Rectal smooth muscle tissue (tissue), 1 donor: ENCODE measurements around the gene JSRP1.

ENCODE experiments used
- H3K27ac ChIP-seq: one replicate; pipeline ENCODE4 v1.7.0; 2013; ENCODE audit warnings: low read depth, low read length, inconsistent platforms
- H3K27me3 ChIP-seq: one replicate; pipeline ENCODE4 v1.7.0; 2013; ENCODE audit warnings: low read length; ENCODE audit not compliant: control insufficient read depth, insufficient read depth
- H3K36me3 ChIP-seq: one replicate; pipeline ENCODE4 v1.7.0; 2013; ENCODE audit warnings: low read length; ENCODE audit not compliant: control insufficient read depth, insufficient read depth
- H3K4me1 ChIP-seq: one replicate; pipeline ENCODE4 v1.7.0; 2013; ENCODE audit warnings: low read length; ENCODE audit not compliant: control insufficient read depth, insufficient read depth
- H3K4me3 ChIP-seq: one replicate; pipeline ENCODE4 v1.7.0; 2013; ENCODE audit warnings: low read length
- H3K9ac ChIP-seq: one replicate; pipeline ENCODE4 v1.7.0; 2013; ENCODE audit warnings: low read length

The JSRP1 gene

GRCh38 chr19:2255982-2256685, at the start of gene JSRP1:
JSRP1 (minus strand) TSS chr19:2256417; CDS start chr19:2255314, 1,103 bp downstream.
- Histone ChIP-seq H3K4me3 (no peak within 1 kb of the TSS), H3K27ac (no peak within 1 kb of the TSS), H3K27me3 (peaks cover 28% of the 10 kb centered on the region), H3K36me3 (no peaks in the 10 kb centered on the region), H3K4me1 (no peaks in the 10 kb centered on the region), H3K9ac (no peak within 1 kb of the TSS)

GRCh38 chr19:2305452-2306280, 49.4 kb upstream of the JSRP1 start:
- Histone ChIP-seq H3K4me1 (no peaks in the 10 kb centered on the region), H3K27me3 (peaks cover 22% of the 10 kb centered on the region), H3K36me3 (no peaks in the 10 kb centered on the region), H3K9ac (no peak overlapping the region), H3K4me3 (no peak overlapping the region), H3K27ac (no peak overlapping the region)

GRCh38 chr19:2303211-2303798, 47.1 kb upstream of the JSRP1 start:
- H3K36me3 ChIP-seq: no peaks in the 10 kb centered on the region
- H3K27ac ChIP-seq: no peak overlapping the region
- no peaks in the 10 kb centered on the region for H3K4me1 ChIP-seq
- peaks cover 19% of the 10 kb centered on the region for H3K27me3 ChIP-seq
- H3K9ac ChIP-seq: no peak overlapping the region
- H3K4me3 ChIP-seq: no peak overlapping the region

- H3K4me3 ChIP-seq: no peak overlapping the region
- H3K27me3 ChIP-seq: peaks cover 17% of the 10 kb centered on the region
- no peak overlapping the region for H3K27ac ChIP-seq
- no peak overlapping the region for H3K9ac ChIP-seq
- no peaks in the 10 kb centered on the region for H3K4me1 ChIP-seq
- H3K36me3 ChIP-seq: no peaks in the 10 kb centered on the region
Observed at GRCh38 chr19:2302319-2303210, 46.3 kb upstream of the JSRP1 start.

- no peak overlapping the region for H3K27ac ChIP-seq
- no peaks in the 10 kb centered on the region for H3K36me3 ChIP-seq
- no peaks in the 10 kb centered on the region for H3K4me1 ChIP-seq
- H3K9ac ChIP-seq: no peak overlapping the region
- no peak overlapping the region for H3K4me3 ChIP-seq
- peaks cover 9% of the 10 kb centered on the region for H3K27me3 ChIP-seq
Observed at GRCh38 chr19:2300533-2300932, 44.3 kb upstream of the JSRP1 start.

- H3K36me3 ChIP-seq: no peaks in the 10 kb centered on the region
- H3K27ac ChIP-seq: no peak overlapping the region
- no peak overlapping the region for H3K9ac ChIP-seq
- H3K4me1 ChIP-seq: peaks cover under 1% of the 10 kb centered on the region
- no peak overlapping the region for H3K4me3 ChIP-seq
- peaks cover 10% of the 10 kb centered on the region for H3K27me3 ChIP-seq
Observed at GRCh38 chr19:2296141-2296540, 39.9 kb upstream of the JSRP1 start.

- Histone ChIP-seq H3K4me3 (peak overlapping the region; percentile 17), H3K27me3 (peaks cover 23% of the 10 kb centered on the region), H3K36me3 (no peaks in the 10 kb centered on the region), H3K9ac (no peak overlapping the region), H3K27ac (peak overlapping the region; percentile 66), H3K4me1 (peaks cover 5% of the 10 kb centered on the region)
Observed at GRCh38 chr19:2294687-2295335, 38.6 kb upstream of the JSRP1 start.

GRCh38 chr19:2291185-2291751, 35.1 kb upstream of the JSRP1 start:
- Histone ChIP-seq H3K27me3 (peaks cover 31% of the 10 kb centered on the region), H3K36me3 (no peaks in the 10 kb centered on the region), H3K4me1 (peaks cover 5% of the 10 kb centered on the region), H3K27ac (no peak overlapping the region), H3K4me3 (peak overlapping the region; percentile 62), H3K9ac (no peak overlapping the region)

GRCh38 chr19:2290441-2291184, 34.4 kb upstream of the JSRP1 start:
- Histone ChIP-seq H3K4me3 (peak overlapping the region; percentile 62), H3K9ac (no peak overlapping the region), H3K27ac (no peak overlapping the region), H3K27me3 (peaks cover 31% of the 10 kb centered on the region), H3K36me3 (no peaks in the 10 kb centered on the region), H3K4me1 (peaks cover 5% of the 10 kb centered on the region)

GRCh38 chr19:2289714-2290435, 33.7 kb upstream of the JSRP1 start:
- Histone ChIP-seq H3K9ac (no peak overlapping the region), H3K36me3 (no peaks in the 10 kb centered on the region), H3K27me3 (peaks cover 31% of the 10 kb centered on the region), H3K4me1 (peaks cover 5% of the 10 kb centered on the region), H3K27ac (no peak overlapping the region), H3K4me3 (peak overlapping the region; percentile 62)
